Stimulated activated CD4-positive, alpha-beta T cell treated with anti-CD3 and anti-CD28 coated beads, Interleukin-15, amount 100 ng/mL, for 24 hours (primary cell): ENCODE measurements around the gene C1QTNF12.
A peak's percentile ranks its signal among the peaks of the same experiment; 100 is the strongest.

Experiments used
- DNase-seq: peaks from one replicate; pipeline ENCODE4 v3.0.0-alpha.2; 2020

The C1QTNF12 gene

DNA sequence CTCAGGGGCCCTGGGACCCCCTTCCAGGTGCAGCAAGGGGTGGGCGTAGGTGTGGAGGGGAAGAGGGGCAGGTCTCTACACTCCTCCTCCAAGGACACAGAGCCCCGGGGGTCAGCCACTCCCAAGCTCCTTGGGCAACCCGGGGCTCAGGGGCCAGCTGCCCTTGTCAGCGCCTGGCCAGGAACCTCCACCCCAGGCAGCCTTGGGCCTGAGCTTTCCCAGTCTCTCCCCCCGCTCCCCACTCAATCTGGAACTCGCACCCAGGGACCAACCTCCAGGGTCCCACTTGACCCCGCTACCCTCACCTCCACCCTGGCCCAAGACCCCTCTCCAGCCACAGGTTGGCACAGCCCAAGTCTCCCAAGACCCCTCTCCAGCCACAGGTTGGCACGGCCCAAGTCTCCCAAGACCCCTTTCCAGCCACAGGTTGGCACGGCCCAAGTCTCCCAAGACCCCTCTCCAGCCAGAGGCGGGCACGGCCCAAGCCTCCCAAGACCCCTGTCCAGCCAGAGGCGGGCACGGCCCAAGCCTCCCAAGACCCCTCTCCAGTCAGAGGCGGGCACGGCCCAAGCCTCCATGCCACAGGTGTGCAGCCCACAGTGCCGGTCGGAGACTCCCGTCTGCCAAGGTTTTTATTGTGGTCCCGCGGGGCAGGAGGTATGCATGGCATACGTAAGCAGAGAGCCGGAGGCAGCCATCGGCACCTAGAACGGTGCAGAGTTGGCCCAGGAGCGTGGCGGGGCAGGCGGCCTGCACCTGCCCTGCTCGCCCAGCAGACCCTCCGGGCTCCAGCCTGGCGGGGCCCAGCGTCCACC is 35.6 kb downstream of the C1QTNF12 start:
- peak; percentile 11 for DNase-seq

DNA sequence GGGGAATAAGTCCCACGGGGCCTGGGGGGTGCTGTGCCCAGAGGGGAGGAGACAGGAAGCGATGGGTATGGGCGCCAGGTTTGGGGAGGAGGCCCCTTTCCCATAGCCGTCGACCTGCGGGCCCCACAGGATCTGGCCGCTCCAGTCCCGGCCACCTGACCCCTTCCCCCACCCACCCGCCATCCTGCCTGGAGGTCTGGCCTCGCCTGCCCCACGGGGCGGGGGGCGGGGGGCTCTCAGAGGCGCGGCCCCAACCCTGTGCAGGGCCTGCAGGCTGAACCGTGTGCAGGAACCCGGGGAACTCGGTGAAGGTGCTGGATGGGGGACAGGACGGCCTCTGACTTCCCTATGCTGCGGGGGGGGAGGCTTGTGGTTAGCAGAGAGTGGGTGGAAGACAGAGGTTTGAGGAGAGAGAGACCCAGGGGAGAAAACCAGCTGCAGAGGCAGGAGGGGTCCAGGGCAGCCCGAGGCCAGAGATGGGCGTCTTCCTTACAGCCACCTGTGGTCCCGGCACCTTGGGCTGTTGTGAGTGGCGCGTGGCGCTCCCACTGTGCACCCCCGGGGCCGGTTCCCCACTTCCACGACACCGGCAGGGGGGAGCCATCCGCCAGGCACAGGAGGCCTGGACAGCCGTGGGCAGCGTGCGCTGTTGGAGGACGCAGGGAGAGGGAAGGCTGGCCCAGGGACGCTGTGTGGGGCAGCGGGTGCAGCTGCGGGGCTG is 37.6 kb downstream of the C1QTNF12 start:
- DNase-seq = peak; percentile 78

DNA sequence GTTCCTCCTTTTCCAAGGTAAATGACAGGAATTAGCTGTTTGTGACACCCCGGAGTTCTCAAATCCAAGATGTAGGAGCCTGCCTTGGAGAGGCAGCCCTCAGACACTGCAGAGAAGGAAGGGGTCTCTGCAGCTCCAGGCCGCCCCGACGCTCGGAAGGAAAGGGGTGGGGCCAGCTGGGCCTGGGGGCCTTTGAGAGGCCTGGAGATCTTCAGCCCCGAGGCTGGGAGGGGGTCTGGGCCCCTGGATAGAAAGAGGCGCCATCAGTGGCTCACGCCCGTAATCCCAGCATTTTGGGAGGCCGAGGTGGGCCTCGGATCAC is 39.0 kb downstream of the C1QTNF12 start:
- no peak for DNase-seq

DNA sequence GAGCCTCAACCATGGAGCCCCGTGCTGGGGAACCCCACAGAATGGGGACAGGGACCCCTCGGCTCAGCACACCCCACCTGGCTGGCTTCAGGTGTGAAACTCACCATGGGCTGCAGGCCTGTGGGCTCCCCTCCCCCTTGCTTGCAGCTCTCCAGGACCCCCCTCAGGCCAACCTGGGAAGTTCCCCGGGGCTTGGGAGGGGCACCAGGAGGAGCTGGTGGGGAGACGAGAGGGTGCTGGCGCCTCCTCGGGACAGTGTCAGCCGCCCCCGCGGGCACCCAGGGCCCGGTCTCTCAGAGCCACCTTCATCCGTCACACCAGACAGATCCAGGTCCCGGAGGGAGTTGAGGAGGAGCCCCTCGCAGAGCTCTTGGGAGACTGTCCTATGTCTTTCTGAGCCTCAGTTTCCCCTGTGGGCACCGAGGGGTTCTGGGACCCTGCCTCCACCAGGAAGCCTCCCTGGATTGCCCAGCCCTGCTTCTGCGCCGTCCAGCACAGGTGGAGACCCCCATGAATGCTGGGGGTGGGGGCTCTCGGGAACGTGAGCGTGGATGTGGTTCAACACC is 39.5 kb downstream of the C1QTNF12 start:
- peak; percentile 49 for DNase-seq

DNA sequence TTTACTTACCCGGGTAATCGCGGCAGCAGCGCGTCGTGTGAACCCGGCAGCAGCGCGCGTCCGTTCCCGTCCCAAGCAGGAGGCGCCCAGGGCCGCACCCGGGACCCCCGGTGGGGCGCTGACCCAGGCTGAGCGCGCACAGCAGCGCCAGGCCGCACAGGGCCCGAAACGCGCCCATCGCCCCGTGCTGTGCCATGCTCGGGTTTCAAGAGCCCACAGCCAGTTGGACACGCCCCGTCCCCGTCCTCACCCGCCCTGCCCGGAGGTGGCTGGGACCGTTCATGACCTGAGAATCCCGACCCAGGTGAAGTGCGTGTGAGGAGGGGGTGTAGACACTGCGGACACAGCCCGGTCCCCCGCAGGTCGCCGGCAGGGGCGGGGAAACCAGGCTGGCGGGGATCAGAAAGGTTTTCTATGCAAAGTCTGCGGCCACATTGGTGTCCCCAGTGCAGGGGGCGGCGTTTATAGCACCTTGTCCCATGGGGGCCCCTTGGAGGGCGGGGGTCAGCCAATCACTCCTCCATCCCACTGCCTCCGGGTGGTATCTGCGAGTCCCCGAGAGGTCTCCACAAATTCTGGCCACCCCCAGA is 40.1 kb downstream of the C1QTNF12 start, which contains the start of gene TNFRSF18:
Gene TNFRSF18 (minus strand): TSS at position 217 of the 590 bp plus-strand sequence. CDS start 21 bp downstream, at position 196.
- peak; percentile 77 for DNase-seq

DNA sequence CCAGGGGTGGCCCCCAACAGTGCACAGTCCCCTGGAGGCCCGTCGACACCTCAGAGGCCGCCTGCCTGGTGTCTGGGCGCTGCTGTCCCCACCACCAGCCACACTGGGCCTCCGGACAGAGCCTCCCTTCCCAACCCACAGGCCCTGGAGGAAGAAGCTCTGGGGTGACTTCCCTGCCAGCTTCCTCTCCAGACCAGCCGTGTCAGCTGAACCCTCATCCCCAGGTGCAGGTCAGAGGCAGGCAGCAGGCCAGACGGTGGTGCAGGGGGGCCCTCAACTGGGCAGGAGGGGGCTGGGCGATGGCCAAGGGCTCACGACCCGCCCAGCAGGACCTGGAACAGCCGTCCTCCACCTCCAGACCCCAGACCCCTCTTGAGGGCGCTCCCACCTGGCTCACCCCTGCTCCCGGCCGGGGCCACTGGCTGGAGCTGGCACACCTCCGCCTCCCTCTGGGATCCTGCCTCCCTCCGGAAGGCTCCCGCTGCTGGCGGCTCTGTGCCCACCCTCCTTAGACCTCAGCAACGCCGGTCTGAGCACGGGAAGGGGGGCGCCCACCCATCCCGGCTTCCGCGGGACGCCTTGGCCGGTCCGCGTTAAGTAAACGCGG is 40.6 kb downstream of the C1QTNF12 start:
- no peak for DNase-seq

DNA sequence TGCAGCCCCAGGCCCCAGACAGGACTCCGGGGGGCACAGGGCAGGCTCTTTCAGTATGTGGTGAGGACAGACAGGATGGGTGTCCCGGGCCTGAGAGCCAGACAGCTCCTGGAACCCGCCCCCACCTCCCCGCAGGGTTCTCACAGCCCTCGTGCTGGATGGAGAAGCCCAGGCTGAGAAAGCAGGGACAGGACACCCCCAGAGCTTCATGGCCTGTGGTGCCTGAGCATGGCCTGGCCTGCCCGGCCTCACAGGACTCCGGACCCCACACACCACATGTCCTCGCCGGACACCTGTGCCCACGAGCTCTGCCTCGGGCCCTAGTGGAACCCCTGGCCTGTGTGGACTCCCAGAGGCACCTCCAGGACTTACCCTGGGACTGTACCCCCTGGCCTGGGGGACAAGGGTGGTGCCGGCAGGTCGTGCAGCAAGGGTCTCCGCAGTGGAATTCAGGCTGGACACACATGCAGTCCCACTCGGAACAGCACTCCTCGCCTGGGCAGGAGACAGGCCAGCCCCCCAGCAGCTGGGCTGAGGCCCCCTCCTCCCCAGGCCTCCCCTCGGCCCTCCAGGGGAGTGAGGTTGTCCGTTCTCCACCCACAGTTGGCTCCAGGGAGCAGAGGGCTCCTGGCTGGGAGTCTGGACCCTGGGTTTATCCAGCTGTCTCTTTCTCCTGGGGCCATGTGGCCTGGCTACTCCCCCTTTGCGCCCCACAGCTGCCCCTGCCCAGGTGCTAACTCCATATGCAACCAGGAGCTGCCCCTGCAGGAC is 41.3 kb downstream of the C1QTNF12 start:
- peak; percentile 7 for DNase-seq

DNA sequence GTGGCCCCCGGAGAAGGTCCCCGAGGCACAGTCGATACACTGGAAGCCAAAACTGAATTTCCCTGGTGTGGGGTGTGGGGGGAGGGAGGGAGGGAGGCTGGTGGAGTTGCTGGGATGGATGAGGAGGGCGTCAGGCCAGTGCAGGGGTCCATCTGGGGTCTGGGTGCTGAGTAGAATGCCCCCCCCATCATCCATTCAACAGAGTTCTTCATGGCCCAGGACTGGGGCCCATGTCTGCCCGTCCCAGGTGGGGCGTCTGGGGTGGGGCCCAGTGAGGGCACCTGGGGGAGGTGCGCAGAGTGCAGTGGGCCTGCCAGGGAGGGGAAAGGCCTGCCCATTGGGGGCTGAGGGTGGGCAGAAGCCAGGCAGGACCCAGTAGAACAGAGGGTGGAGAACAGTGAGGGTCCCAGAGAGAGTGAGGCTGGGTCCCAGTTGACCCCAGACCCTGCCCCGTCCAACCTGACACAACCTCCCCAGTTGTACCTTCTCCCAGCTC is 42.0 kb downstream of the C1QTNF12 start:
- no peak for DNase-seq

DNA sequence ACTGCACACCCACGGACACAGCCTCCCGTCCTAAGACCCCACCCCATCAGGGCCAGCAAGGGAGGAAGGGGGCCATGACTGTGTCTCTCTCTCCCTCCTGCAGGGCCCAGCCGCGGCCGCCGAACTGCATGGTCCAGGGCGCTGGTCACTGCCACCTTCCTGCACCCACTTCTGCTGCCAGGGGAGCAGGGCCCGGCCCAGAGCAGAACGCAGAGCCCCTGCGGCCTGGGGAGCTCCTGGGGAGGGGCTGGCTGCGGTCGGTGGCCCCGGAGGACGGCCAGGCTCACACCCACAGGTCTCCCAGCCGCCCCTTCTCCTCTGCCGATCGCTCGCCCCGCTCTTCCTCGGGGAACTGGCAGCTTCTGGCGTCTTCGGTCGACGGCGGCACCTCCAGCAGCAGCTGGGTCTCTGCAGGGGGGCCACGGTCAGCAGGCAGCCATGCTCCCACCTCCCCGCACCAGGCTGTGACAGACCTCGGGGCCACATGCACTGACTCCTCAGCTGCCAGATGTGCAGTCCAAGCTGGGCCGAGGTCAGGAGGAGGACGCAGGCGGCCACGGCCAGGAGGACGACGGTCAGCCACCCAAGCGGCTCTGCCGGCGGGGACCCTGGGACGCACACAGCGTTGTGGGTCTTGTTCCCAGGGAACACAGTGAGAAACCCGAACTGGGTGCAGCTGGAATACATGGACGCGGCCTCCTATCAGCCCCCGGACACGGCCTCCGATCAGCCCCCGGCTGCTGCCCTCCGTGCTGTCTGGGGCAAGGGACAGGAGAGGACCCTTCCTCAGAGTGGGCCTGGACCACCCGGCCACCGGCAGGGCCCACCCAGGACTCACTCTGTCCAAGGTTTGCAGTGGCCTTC is 42.7 kb downstream of the C1QTNF12 start:
- no peak for DNase-seq

DNA sequence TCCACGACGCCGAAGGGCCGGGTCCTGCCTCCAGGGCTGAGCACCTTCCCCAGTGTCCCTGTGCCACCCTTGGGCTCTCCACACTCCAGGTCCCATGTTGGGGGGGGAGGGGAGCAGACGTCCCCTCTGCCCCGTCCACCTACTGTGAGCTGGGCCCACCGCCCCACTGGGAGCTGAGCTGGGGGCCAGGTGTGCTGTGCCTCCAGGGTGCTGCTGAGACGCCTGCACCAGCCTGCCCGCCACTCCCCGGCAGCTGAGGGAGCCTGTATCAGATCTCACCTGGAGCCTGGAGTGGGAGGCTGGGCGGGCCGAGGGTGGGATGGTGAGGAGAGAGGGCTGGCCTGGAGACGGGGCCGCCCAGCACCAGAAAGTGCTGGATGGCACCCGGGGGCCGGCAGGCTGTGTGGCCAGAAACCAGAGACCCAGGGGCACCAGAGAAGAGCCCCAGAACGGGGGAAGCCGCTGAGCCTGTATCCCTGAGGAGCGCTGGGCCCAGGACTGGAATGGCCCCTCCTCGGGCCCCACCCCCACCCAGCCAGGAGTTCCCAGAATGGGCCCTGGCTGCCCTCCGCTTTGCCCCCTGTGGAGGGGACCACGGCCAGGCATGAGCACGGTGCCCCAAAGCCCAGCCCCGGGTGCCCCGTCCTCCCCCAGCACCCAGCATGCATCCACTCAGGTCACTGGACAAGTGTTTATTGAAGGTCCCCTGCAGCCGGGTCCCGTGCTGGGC is 43.5 kb downstream of the C1QTNF12 start:
- DNase-seq = no peak

DNA sequence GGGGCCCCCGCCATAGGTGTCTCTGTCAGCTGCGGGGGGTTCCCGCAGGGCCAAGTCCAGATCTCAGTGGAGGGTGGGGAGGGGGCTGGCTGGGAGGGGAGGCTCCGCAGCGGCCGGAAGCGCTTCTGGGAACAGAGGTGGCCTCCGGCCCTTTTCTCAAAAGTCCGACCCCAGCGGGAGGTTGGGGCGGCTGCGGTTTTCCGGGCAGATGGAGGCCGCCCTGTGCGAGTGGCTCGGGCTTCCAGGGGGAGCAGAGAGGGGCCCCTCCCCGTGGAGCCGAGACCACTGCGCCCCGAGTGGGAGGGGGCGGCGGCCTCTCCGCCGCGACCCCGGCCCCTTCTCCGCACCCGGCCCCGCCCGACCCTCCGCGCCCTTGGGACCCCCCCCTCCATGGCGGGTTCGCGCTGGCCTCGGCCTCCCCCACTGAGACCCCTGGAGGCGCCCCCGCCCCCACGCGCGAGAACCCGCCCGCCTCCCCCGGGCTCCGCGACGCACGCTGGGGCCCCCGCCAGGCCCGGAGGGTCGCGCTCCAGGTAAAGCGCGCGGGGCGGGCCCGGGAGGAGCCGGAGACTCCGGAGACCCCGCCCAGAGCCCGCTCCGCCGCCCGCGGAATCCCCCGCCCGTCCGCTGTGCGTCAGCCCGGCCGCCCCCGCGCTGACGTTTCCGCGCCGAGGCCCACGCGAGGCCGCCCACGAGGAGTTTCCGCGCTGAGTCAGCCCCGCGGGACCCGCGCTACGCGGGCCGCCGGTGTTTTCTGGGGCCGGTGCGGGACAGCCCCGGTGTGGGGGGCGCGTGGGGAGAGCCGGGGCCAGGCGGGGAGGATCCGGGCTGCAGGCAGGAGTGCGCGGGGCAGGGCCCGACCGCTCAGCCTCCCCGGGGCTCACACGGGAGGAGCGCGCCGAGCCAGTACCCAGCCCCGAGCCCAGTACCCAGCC is 45.4 kb downstream of the C1QTNF12 start:
- DNase-seq = peak; percentile 90

DNA sequence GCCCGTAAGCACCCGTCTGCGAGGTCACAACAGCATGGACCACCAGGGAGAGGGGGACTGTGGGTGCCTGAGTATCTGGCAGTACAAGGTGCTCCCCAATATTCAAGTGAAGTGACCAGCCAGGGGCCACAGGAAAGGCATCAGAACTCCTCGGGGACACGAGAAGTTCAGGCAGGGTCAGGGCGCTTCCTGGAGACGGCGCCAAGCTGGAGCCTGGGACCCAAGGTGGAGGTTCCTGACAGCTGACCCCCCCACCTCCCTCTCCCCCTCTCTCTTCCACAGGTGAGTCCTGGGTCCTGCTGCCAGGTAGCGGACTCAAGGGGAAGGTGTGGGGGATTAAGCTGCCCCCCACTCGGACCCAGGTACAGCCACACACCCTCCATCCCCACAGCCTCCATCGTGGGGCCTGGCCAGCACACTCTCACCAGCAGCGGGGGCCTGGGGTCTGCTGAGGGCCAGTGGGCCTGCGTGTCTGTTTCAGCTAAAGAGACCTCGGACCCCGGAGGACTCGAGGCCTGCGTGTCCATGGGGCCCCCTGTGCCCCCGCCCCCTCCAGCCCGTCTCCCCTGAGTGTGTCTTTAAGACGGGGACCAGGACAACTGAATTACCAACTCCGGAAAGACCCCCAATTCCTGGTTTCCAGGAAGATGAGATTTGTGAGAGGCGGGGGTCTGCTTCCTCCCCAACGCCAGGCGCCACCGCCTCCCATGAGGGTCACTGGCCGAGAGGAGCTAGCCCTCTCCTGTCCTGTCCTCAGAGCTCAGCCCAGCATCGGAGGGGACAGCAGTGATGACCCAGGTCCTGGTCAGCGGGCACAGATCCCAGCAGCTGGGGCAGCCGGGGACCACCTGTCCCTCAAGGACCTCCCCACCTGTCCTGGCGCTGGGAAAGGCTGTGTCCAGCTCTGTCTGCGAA is 46.3 kb downstream of the C1QTNF12 start:
- no peak for DNase-seq

DNA sequence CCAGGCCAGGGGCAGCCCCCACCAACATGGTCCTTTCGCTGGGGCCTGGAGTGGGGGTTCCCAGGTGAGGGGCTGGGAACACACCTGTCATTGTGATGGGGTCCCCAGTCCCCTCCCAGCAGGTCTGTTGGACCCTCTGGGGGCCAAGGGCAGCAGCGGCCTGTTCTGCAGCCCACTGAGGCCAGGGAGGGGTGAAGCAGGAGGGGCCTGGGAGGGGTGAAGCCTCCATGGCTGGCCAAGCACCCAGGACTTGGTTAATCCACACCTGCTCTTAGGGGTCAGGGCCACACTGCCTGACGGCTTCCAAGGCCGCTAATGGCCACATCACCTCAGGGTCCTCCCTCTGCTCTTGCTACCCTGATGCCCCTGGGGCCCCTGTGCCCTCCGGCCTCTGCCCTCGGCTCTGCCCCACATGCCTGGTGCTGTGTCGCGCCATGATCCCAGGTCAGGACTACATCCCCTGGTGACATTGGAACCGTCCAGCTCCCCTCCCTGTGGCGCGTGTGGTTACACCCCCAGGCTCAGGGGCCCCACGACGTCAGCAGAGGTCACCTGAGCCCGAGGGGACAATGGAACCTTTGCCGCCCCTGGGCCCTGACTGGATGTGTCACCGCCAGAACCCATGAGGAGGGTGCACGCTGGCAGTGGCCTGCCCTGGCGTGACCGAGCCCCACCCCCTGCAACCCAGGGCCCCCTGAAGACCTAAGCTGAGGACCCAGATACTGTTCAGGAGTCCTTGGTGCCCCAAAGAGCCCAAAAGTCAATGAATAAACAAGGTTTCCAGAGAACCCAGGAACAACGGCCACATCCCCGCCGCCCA is 47.2 kb downstream of the C1QTNF12 start:
- DNase-seq = no peak

DNA sequence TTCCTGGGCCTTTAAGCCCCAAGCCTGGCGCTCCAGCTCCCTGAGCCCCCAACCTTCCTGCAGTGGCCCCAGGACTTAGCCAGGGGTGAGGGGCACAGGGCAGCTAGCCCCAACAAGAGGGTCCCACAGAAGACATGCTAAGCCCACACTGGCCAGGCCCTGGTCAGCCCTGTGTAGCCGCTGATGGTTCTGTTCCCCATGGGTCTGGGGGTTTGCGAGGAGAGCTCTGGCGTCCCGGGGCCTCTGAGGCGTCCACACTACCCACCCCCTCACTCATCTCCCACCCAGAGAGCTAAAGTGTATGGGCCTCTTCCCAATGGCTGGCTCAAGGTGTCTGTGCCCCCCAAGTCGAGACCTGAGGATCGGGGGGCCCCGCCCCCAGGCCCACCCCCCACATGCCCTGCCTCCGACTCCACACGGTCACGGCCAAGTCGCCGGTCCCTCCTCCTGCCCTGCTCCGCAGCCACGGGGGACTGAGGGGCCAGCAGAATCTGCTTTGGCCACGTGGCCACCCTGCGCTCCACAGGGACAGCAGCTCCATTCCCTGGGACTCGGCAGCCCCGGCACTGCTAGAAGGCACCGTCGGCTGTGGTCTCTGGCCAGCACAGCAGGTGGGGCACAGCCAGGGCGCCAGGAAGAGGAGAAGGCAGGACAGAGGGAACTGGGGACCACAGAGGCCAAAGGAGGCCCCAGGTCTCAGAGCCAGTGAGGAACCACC is 47.9 kb downstream of the C1QTNF12 start:
- no peak for DNase-seq

DNA sequence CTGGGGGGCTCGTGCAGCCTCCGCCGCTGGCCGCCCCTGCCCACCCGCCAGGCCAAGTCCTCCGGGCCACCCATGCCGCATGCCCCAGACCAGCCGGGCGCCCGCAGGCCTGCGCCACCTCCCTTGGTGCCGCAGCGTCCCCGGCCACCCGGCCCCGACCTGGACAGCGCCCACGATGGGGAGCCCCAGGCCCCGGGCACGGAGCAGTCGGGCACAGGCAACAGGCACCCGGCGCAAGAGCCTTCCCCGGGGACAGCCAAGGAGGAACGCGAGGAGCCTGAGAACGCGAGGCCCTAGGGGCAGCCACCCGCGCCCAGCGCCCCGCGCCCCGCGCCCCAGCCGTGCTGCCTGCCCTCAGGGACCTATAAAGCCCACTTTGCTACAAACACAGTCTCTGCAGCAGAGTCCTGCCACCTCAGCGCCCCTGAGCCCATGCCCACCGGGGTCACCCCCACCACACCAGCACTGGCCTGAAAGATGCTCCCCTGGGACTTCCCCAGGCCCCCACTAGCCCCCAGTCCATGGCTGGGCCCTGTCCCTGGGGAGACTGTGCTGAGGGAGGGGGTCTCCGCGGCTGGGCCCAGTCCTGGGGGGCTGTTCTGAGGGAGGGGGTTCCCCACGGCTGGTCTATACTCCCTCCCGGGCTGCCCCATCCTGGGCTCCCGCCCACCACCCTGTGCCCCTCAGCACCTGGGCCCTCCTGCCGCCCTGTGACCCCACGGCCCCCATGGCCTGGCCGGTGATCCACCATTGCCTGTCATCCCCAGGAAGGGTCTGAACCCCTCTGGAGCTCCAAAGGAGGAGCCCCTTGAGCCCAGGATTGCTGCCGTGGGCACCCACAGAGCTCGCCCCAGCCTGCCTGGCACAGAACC is 48.7 kb downstream of the C1QTNF12 start:
- no peak for DNase-seq

DNA sequence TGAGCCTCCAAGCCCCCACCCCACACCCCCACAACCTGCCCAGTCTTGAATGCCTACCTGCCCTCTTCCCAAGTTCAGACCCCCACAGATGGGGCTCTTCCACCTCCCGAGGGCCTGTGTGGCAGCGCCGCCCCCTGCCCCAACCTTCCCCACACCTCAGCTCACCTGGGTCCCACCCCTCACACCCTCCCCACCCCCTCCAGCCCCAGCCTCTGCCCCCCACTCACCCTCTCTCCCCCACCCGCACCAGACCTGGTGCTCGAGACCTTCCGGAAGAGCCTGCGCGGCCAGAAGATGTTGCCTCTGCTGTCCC is 49.4 kb downstream of the C1QTNF12 start:
- no peak for DNase-seq
